Nasal cavity respiratory epithelium epithelial cell of viscerocranial mucosa (primary cell): Measurements from ENCODE around the gene SRR. TPM values are rescaled to one million over a fixed set of nuclear protein-coding genes. Genes with fewer than 3 reads are reported as not detected.

Experiments
- total RNA-seq: library from RNA; depleted of rRNA; stranded (reverse); fragments of >200 nt; gene quantifications from 2 replicates; pipeline ENCODE4 v1.2.3, GENCODE V29; 2014

Gene SRR
- total RNA-seq, result 11.3 and 11.7 TPM in 2 replicates

GRCh38 chr17:2303204-2304188 lies at the start of gene SRR, which contains the start of gene SMG6:
Gene SRR (plus strand): TSS chr17:2303950. CDS start chr17:2315561, 11,611 bp downstream.
Gene SMG6 (minus strand): TSS chr17:2303785. CDS start chr17:2303720, 65 bp downstream.

GRCh38 chr17:2336215-2336851 lies 32.6 kb downstream of the SRR start, which contains the start of gene TSR1:
Gene TSR1 (minus strand): TSS chr17:2336457. CDS start chr17:2336427, 30 bp downstream.

GRCh38 chr17:2336852-2337543 lies 33.2 kb downstream of the SRR start, which contains the start of gene SGSM2:
Gene SGSM2 (plus strand): TSS chr17:2337501. CDS start chr17:2337689, 188 bp downstream.

Other genes with a start within 250 kb of the SRR start
- 1.4 and 3.3 TPM in 2 replicates for gene HIC1, start 248.8 kb upstream of the SRR start, total RNA-seq
- gene SMG6, start 165 bp upstream of the SRR start, total RNA-seq, result 15.7 and 41.3 TPM in 2 replicates
- 92.5 and 98.1 TPM in 2 replicates for gene TSR1, start 32.5 kb downstream of the SRR start, total RNA-seq
- 9.9 and 39.4 TPM in 2 replicates for gene SGSM2, start 33.6 kb downstream of the SRR start, total RNA-seq
- gene MNT, start 97.1 kb downstream of the SRR start, total RNA-seq, result 4.8 and 22.0 TPM in 2 replicates
- gene METTL16, start 207.9 kb downstream of the SRR start, total RNA-seq, result 20.8 and 23.1 TPM in 2 replicates